IPS DF 6.9 (cell line): Measurements from ENCODE around the gene NRDE2.

Experiments used
- DNase-seq: peaks from one replicate; pipeline ENCODE4 v3.0.0-alpha.2; 2013; ENCODE audit warnings: low read depth, low spot score
- H3K27ac ChIP-seq: one replicate; pipeline ENCODE4 v1.5.1; 2013; ENCODE audit warnings: low read length, control low read depth
- H3K27me3 ChIP-seq: 2 replicates; pipeline ENCODE4 v1.6.1; 2013; ENCODE audit warnings: mild to moderate bottlenecking, low read length; ENCODE audit not compliant: control insufficient read depth, insufficient read depth
- H3K36me3 ChIP-seq: 2 replicates; pipeline ENCODE4 v1.6.1; 2013; ENCODE audit warnings: low read length; ENCODE audit not compliant: control insufficient read depth, insufficient read depth
- H3K4me1 ChIP-seq: 2 replicates; pipeline ENCODE4 v1.6.1; 2013; ENCODE audit warnings: low read length; ENCODE audit not compliant: control insufficient read depth, insufficient read depth
- H3K4me3 ChIP-seq: 2 replicates; pipeline ENCODE4 v1.5.1; 2013; ENCODE audit warnings: mild to moderate bottlenecking, low read length
- H3K9me3 ChIP-seq: 2 replicates; pipeline ENCODE4 v1.6.1; 2013; ENCODE audit warnings: low read length, inconsistent platforms; ENCODE audit not compliant: control insufficient read depth, insufficient read depth
- WGBS: extraction: QIAGEN DNeasy Blood & Tissue Kit; methylation state at CpG from one replicate; pipeline ENCODE4 v1.1.7; 2013; ENCODE audit warnings: mixed read lengths, missing lambda C conversion rate; ENCODE audit not compliant: insufficient read length, insufficient coverage; 5-methylcytosine and 5-hydroxymethylcytosine counted together

The NRDE2 gene

GRCh38 chr14:90297876-90298629 lies 33.7 kb downstream of the NRDE2 start:
- Histone ChIP-seq H3K9me3 (no peaks in the 10 kb centered on the region), H3K27ac (no peak overlapping the region), H3K4me3 (no peak overlapping the region), H3K36me3 (peaks cover 3% of the 10 kb centered on the region; the same call in 1 of the 2 replicates), H3K4me1 (peaks cover 2% of the 10 kb centered on the region; the same call in 1 of the 2 replicates), H3K27me3 (no peaks in the 10 kb centered on the region)
- WGBS = no CpG with 5 or more reads among the region's 11 CpGs
- no peak for DNase-seq

DNA sequence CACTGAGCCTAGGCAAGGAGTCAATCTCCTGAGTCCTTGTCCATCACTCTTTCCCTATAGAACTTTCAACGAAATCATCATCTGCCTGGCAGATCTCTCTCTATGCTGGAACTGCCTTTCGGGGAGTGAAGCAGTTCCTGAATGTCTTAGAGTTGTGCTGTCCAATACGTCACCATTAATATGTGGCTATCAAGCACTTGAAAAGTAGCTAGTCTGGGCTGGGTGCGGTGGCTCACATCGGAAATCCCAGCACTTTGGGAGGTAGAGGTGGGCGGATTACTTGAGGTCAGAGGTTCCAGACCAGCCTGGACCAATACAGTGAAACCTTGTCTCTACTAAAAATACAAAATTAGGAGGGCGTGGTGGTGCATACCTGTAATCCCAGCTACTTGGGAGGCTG lies 35.1 kb downstream of the NRDE2 start:
- H3K36me3 ChIP-seq = peaks cover 4% of the 10 kb centered on the region; the same call in 1 of the 2 replicates
- H3K27ac ChIP-seq = no peak overlapping the region
- H3K4me3 ChIP-seq = no peak overlapping the region
- no peaks in the 10 kb centered on the region for H3K27me3 ChIP-seq
- WGBS = no CpG with 5 or more reads among the region's 7 CpGs
- H3K4me1 ChIP-seq = no peaks in the 10 kb centered on the region
- H3K9me3 ChIP-seq = no peaks in the 10 kb centered on the region
- no peak for DNase-seq

DNA sequence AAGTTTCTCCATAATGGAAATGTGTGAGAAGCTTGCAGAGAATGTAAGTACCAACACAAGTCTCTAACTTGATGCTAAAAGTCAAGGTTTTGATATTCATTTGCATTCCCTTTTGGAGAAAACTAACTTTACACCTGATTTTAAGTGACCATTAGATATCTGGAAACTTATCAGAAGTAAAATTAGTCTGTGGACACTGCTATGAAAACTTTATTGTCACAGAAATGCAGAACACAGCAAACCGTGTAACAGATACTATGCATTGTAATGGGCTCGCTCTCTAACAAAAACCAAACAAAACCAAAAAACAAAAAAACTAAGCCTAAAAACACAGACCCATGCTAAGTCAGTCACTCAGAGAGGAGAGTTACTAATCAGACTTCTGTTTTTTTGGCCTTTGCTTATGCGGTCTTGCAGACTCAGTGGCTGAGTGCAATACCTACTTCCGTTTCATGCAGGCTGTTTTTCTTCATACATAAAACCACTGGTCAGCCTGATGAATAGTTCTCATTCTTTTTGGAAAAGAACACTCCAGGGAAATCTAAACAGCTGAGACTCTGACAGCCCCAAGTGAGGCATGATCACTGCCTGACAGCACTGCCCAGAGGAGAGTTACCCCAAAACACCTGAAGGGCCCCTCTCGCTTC lies 35.7 kb downstream of the NRDE2 start:
- H3K9me3 ChIP-seq = no peaks in the 10 kb centered on the region
- no peaks in the 10 kb centered on the region for H3K4me1 ChIP-seq
- H3K36me3 ChIP-seq = peaks cover 5% of the 10 kb centered on the region; the same call in 1 of the 2 replicates
- H3K27ac ChIP-seq = no peak overlapping the region
- no CpG with 5 or more reads among the region's 5 CpGs for WGBS
- no peak overlapping the region for H3K4me3 ChIP-seq
- no peak for DNase-seq
- no peaks in the 10 kb centered on the region for H3K27me3 ChIP-seq

- Histone ChIP-seq H3K4me1 (no peaks in the 10 kb centered on the region), H3K4me3 (no peak overlapping the region), H3K27me3 (no peaks in the 10 kb centered on the region), H3K9me3 (no peaks in the 10 kb centered on the region), H3K36me3 (peaks cover 5% of the 10 kb centered on the region; the same call in 1 of the 2 replicates), H3K27ac (no peak overlapping the region)
- WGBS = no CpG with 5 or more reads among the region's 2 CpGs
- no peak for DNase-seq
These were observed 36.9 kb downstream of the NRDE2 start for GRCh38 chr14:90294872-90295271.

DNA sequence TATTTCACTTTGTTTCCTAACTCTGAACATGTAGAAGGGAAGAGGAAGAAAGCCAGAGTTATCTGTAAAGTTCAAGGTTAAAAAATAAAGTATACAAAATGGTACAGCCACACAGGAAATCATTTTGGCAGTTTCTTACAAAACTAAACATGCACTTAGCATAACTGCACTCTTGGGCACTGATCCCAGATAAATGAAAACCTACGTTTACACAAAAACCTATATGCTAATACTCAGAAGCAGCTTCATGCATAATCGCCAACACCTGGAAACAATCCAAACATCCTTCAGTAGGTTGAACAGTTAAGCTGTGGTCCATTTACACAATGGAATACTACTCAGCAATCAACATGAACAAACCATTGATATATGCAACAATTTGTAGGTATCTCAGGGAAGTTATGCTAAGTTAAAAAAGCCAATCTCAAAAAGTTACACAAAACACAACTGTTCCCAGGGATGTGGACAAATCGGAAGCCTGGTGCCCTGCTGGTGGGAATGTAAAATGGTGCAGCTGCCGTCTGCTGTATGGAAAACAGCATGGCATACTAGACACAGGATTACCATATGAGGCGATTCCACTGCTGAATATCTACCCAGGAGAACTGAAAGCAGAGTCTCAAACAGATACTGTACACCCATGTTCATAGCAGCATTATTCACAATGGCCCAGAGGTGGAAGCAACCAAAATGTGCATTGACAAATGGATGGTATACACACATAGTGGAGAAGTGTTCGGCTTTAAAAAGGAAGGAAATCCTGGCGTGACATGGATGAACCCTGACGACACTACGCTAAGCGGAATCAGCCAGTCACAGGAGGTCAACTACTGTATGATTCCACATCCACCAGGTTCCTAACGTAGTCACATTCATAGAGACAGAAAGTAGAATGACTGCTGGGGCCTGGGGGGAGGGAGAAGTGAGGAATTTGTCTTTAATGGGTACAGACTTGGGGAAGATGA lies 37.7 kb downstream of the NRDE2 start:
- Histone ChIP-seq H3K4me3 (no peak overlapping the region), H3K4me1 (no peaks in the 10 kb centered on the region), H3K27ac (no peak overlapping the region), H3K36me3 (peaks cover 5% of the 10 kb centered on the region; the same call in 1 of the 2 replicates), H3K9me3 (no peaks in the 10 kb centered on the region), H3K27me3 (no peaks in the 10 kb centered on the region)
- DNase-seq = no peak
- WGBS = no CpG with 5 or more reads among the region's 11 CpGs

- Histone ChIP-seq H3K36me3 (peaks cover 11% of the 10 kb centered on the region; the same call in 1 of the 2 replicates), H3K4me3 (no peak overlapping the region), H3K4me1 (no peaks in the 10 kb centered on the region), H3K9me3 (no peaks in the 10 kb centered on the region), H3K27me3 (no peaks in the 10 kb centered on the region), H3K27ac (no peak overlapping the region)
- no CpG with 5 or more reads among the region's 7 CpGs for WGBS
- no peak for DNase-seq
These were observed 40.0 kb downstream of the NRDE2 start for GRCh38 chr14:90291699-90292098.

GRCh38 chr14:90290337-90291011 lies 41.3 kb downstream of the NRDE2 start:
- no peak overlapping the region for H3K27ac ChIP-seq
- H3K36me3 ChIP-seq = peaks cover 11% of the 10 kb centered on the region; the same call in 1 of the 2 replicates
- no peaks in the 10 kb centered on the region for H3K27me3 ChIP-seq
- no peaks in the 10 kb centered on the region for H3K4me1 ChIP-seq
- DNase-seq = no peak
- no peaks in the 10 kb centered on the region for H3K9me3 ChIP-seq
- WGBS = no CpG with 5 or more reads among the region's 6 CpGs
- H3K4me3 ChIP-seq = no peak overlapping the region

- no peaks in the 10 kb centered on the region for H3K27me3 ChIP-seq
- no CpG with 5 or more reads among the region's 12 CpGs for WGBS
- no peaks in the 10 kb centered on the region for H3K4me1 ChIP-seq
- DNase-seq = no peak
- no peaks in the 10 kb centered on the region for H3K9me3 ChIP-seq
- no peak overlapping the region for H3K4me3 ChIP-seq
- peaks cover 8% of the 10 kb centered on the region; the same call in 1 of the 2 replicates for H3K36me3 ChIP-seq
- H3K27ac ChIP-seq = no peak overlapping the region
These were observed 42.9 kb downstream of the NRDE2 start for GRCh38 chr14:90288651-90289355.

DNA sequence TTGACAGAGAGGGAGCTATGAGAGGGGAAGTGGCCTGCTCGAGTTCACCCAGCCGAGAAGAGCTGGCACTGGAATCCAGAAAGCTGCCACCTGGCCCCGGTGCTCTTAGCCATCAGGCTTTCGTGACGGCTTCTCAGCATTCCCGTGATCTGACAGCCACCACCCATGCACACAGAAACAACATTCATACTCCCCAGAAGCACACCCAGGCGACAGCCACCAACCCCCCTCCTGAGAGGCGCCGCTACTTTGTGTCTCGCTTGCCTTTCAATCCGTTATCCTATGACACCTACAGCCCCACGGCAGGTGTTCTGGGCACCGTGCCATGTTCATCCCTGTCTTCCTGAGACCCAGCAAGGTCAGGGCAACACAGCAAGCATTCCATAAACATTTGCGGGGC lies 44.0 kb downstream of the NRDE2 start:
- H3K4me1 ChIP-seq = no peaks in the 10 kb centered on the region
- no peak overlapping the region for H3K27ac ChIP-seq
- peaks cover 8% of the 10 kb centered on the region; the same call in 1 of the 2 replicates for H3K36me3 ChIP-seq
- no peak for DNase-seq
- H3K9me3 ChIP-seq = no peaks in the 10 kb centered on the region
- H3K4me3 ChIP-seq = no peak overlapping the region
- no peaks in the 10 kb centered on the region for H3K27me3 ChIP-seq
- no CpG with 5 or more reads among the region's 14 CpGs for WGBS
